GM23338 (cell line): Measurements from ENCODE around the gene ARHGEF28. TPM values are rescaled to one million over a fixed set of nuclear protein-coding genes. Genes with fewer than 3 reads are reported as not detected.

ENCODE experiments used
- ATAC-seq: fragments of 200-7000 bp; cut with Tn5 transposase; 3 replicates; pipeline ENCODE4 v1.9.1; 2020
- DNase-seq: peaks from one replicate; pipeline ENCODE4 v3.0.0-alpha.2; 2015; ENCODE audit warnings: low spot score
- H2AFZ ChIP-seq: fragments of 200-600 bp; sonication (generic); 2 replicates; pipeline ENCODE4 v1.8.0; 2016; ENCODE audit warnings: antibody characterized with exemption, mild to moderate bottlenecking, moderate library complexity
- H3F3A ChIP-seq: fragments of 200-600 bp; sonication (generic); replicated peaks from 2 replicates; pipeline ENCODE4 v1.8.0; 2017; ENCODE audit warnings: antibody characterized with exemption, mixed run types, low read depth
- H3K27ac ChIP-seq: fragments of 200-600 bp; sonication (generic); 2 replicates; pipeline ENCODE4 v1.6.1; 2016; ENCODE audit warnings: low read depth
- H3K27me3 ChIP-seq: fragments of 200-600 bp; sonication (generic); 2 replicates; pipeline ENCODE4 v1.8.0; 2016; ENCODE audit warnings: mild to moderate bottlenecking, mixed run types, moderate library complexity; ENCODE audit not compliant: insufficient read depth
- H3K36me3 ChIP-seq: fragments of 200-600 bp; sonication (generic); 2 replicates; pipeline ENCODE4 v1.8.0; 2016; ENCODE audit warnings: mild to moderate bottlenecking; ENCODE audit not compliant: insufficient read depth
- H3K4me1 ChIP-seq: fragments of 200-600 bp; sonication (generic); 2 replicates; pipeline ENCODE4 v1.8.0; 2016; ENCODE audit warnings: mild to moderate bottlenecking, moderate library complexity; ENCODE audit not compliant: insufficient read depth
- H3K4me2 ChIP-seq: fragments of 200-600 bp; sonication (generic); 2 replicates; pipeline ENCODE4 v1.7.1; 2017; ENCODE audit warnings: mixed run types
- H3K4me3 ChIP-seq: fragments of 200-600 bp; sonication (generic); 2 replicates; pipeline ENCODE4 v1.6.1; 2016; ENCODE audit warnings: mixed run types
- H3K79me2 ChIP-seq: fragments of 200-600 bp; sonication (generic); replicated peaks from 2 replicates; pipeline ENCODE4 v1.8.0; 2017; ENCODE audit warnings: mild to moderate bottlenecking; ENCODE audit not compliant: insufficient read depth
- H3K9me2 ChIP-seq: fragments of 200-600 bp; sonication (generic); 2 replicates; pipeline ENCODE4 v1.8.0; 2017; ENCODE audit not compliant: insufficient read depth
- H4K20me1 ChIP-seq: fragments of 200-600 bp; sonication (generic); replicated peaks from 2 replicates; pipeline ENCODE4 v1.8.0; 2017; ENCODE audit warnings: mild to moderate bottlenecking; ENCODE audit not compliant: insufficient read depth
- H3K27ac Mint-ChIP-seq: 2 replicates; pipeline ENCODE4 v1.8.0; 2020; ENCODE audit warnings: inconsistent platforms, mild to moderate bottlenecking, moderate library complexity, mixed read lengths
- H3K27me3 Mint-ChIP-seq: 3 replicates; pipeline ENCODE4 v1.8.0; 2022; ENCODE audit warnings: low read depth, mild to moderate bottlenecking, moderate library complexity, mixed read lengths, inconsistent platforms; ENCODE audit not compliant: insufficient read depth, poor library complexity
- H3K36me3 Mint-ChIP-seq: 3 replicates; pipeline ENCODE4 v1.8.0; 2021; ENCODE audit warnings: low read depth, mild to moderate bottlenecking, inconsistent platforms, moderate library complexity, mixed read lengths
- H3K4me1 Mint-ChIP-seq: 3 replicates; pipeline ENCODE4 v1.8.0; 2020; ENCODE audit warnings: mild to moderate bottlenecking, inconsistent platforms, mixed read lengths
- H3K4me3 Mint-ChIP-seq: 3 replicates; pipeline ENCODE4 v1.8.0; 2021; ENCODE audit warnings: moderate library complexity, mild to moderate bottlenecking, inconsistent platforms, mixed read lengths
- H3K9me3 Mint-ChIP-seq: 3 replicates; pipeline ENCODE4 v1.8.0; 2020; ENCODE audit warnings: moderate library complexity, mild to moderate bottlenecking, inconsistent platforms, mixed read lengths
- CREB1 ChIP-seq: fragments of 250-450 bp; sonication (Bioruptor Pico); IDR thresholded peaks from 2 replicates; pipeline ENCODE4 v1.5.0; 2020; ENCODE audit warnings: low read depth, mild to moderate bottlenecking, moderate library complexity
- EZH2 ChIP-seq: fragments of 200-600 bp; sonication (generic); IDR thresholded peaks from one replicate; pipeline ENCODE4 v1.8.0; 2017; ENCODE audit warnings: antibody characterized with exemption, mild to moderate bottlenecking, low read depth; ENCODE audit not compliant: unreplicated experiment
- EZH2phosphoT487 ChIP-seq: fragments of 200-600 bp; sonication (generic); IDR thresholded peaks from one replicate; pipeline ENCODE4 v1.8.1; 2018; ENCODE audit warnings: antibody characterized with exemption; ENCODE audit not compliant: unreplicated experiment
- JUNB ChIP-seq: IDR thresholded peaks from one replicate; pipeline ENCODE4 v1.6.1; 2016; ENCODE audit warnings: antibody characterized with exemption; ENCODE audit not compliant: unreplicated experiment
- NANOG ChIP-seq: IDR thresholded peaks from 2 replicates; pipeline ENCODE4 v1.6.1; 2016; ENCODE audit warnings: antibody characterized with exemption, borderline replicate concordance
- POLR2AphosphoS5 ChIP-seq: IDR thresholded peaks from 2 replicates; pipeline ENCODE4 v1.6.1; 2016; ENCODE audit warnings: antibody characterized with exemption, low read depth
- STAT1 ChIP-seq: IDR thresholded peaks from one replicate; pipeline ENCODE4 v1.6.1; 2016; ENCODE audit warnings: antibody characterized with exemption; ENCODE audit not compliant: unreplicated experiment
- ZNF114 ChIP-seq: fragments of 250-450 bp; sonication (Bioruptor Pico); IDR thresholded peaks from 2 replicates; pipeline ENCODE4 v1.5.0; 2020; ENCODE audit warnings: mild to moderate bottlenecking, moderate library complexity
- ZNF331 ChIP-seq: fragments of 250-450 bp; sonication (Bioruptor Pico); IDR thresholded peaks from 2 replicates; pipeline ENCODE4 v1.5.0; 2020; ENCODE audit warnings: low read depth, mild to moderate bottlenecking, moderate library complexity
- polyA plus RNA-seq: library from polyadenylated mRNA; unstranded; fragments of >200 nt; fragmentation: Nextera tagmentation; extraction: Ambion mirVana; gene quantifications from 2 replicates; pipeline ENCODE4 v1.2.1, GENCODE V29; 2016
- total RNA-seq: library from RNA; depleted of rRNA; stranded (reverse); fragments of >200 nt; shearing (Covaris generic); gene quantifications from 2 replicates; pipeline ENCODE4 v1.2.3, GENCODE V29; 2014
- TF ChIP-seq, protein P1 (sequence below), 2 experiments: fragments of 200-600 bp in 1 of 2; sonication (generic) in 1 of 2; conservative IDR thresholded peaks; 2 replicates each; pipeline versions ENCODE4 v1.5.1 to v1.6.1; 2016 to 2017; ENCODE audit warnings: antibody characterized with exemption in 2 of 2, low read depth in 2 of 2, mild to moderate bottlenecking in 2 of 2, moderate library complexity in 1 of 2
- TF ChIP-seq, protein P2 (sequence below): IDR thresholded peaks from 2 replicates; pipeline ENCODE4 v1.6.1; 2016; ENCODE audit warnings: antibody characterized with exemption
- TF ChIP-seq, protein P3 (sequence below): fragments of 250-450 bp; sonication (Bioruptor Pico); IDR thresholded peaks from 2 replicates; pipeline ENCODE4 v1.5.0; 2020; ENCODE audit warnings: mild to moderate bottlenecking, moderate library complexity
- TF ChIP-seq, protein P4 (sequence below): IDR thresholded peaks from one replicate; pipeline ENCODE4 v1.6.1; 2018; ENCODE audit warnings: antibody characterized with exemption; ENCODE audit not compliant: unreplicated experiment

ARHGEF28 gene
- total and polyA plus RNA-seq, 2 experiments from 2014 or later: 0.39 to 1.0 TPM

DNA sequence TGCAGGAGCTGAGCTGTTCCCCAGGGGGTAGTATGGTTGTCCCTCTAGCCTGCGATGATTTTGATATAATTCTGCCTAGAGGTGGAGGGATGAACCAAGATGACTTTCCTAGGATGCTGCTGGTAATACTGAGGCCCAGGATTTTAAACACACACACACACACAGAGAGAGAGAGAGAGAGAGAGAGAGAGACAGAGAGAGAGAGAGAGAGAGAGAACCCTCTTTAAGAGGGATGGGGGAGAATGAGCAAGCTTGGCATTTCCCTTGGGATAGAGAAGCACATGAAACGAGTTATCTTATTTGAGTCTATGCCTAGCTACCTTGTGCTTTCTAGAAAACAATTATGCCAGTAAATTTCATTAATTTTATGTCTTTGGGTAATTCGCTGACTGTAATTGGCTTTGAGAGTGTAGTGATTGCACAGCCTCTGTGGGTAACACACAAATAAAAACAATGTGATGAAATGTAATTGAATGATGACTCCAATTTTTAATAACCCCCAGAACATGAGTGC is 338.4 kb downstream of the ARHGEF28 start:
- peaks cover 10% of the 10 kb centered on the region; the same call in 1 of the 2 replicates for H3K9me2 ChIP-seq
- TF ChIP-seq, protein P1, sequence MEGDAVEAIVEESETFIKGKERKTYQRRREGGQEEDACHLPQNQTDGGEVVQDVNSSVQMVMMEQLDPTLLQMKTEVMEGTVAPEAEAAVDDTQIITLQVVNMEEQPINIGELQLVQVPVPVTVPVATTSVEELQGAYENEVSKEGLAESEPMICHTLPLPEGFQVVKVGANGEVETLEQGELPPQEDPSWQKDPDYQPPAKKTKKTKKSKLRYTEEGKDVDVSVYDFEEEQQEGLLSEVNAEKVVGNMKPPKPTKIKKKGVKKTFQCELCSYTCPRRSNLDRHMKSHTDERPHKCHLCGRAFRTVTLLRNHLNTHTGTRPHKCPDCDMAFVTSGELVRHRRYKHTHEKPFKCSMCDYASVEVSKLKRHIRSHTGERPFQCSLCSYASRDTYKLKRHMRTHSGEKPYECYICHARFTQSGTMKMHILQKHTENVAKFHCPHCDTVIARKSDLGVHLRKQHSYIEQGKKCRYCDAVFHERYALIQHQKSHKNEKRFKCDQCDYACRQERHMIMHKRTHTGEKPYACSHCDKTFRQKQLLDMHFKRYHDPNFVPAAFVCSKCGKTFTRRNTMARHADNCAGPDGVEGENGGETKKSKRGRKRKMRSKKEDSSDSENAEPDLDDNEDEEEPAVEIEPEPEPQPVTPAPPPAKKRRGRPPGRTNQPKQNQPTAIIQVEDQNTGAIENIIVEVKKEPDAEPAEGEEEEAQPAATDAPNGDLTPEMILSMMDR (conservative IDR thresholded peaks at IDR 0.05; ENCODE audit: low read depth in 2 of 2): no peak
- TF ChIP-seq, protein P2, sequence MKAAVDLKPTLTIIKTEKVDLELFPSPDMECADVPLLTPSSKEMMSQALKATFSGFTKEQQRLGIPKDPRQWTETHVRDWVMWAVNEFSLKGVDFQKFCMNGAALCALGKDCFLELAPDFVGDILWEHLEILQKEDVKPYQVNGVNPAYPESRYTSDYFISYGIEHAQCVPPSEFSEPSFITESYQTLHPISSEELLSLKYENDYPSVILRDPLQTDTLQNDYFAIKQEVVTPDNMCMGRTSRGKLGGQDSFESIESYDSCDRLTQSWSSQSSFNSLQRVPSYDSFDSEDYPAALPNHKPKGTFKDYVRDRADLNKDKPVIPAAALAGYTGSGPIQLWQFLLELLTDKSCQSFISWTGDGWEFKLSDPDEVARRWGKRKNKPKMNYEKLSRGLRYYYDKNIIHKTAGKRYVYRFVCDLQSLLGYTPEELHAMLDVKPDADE: no peak
- no peak for TF ChIP-seq CREB1 (CRISPR knock-in tag)
- TF ChIP-seq, protein P3, sequence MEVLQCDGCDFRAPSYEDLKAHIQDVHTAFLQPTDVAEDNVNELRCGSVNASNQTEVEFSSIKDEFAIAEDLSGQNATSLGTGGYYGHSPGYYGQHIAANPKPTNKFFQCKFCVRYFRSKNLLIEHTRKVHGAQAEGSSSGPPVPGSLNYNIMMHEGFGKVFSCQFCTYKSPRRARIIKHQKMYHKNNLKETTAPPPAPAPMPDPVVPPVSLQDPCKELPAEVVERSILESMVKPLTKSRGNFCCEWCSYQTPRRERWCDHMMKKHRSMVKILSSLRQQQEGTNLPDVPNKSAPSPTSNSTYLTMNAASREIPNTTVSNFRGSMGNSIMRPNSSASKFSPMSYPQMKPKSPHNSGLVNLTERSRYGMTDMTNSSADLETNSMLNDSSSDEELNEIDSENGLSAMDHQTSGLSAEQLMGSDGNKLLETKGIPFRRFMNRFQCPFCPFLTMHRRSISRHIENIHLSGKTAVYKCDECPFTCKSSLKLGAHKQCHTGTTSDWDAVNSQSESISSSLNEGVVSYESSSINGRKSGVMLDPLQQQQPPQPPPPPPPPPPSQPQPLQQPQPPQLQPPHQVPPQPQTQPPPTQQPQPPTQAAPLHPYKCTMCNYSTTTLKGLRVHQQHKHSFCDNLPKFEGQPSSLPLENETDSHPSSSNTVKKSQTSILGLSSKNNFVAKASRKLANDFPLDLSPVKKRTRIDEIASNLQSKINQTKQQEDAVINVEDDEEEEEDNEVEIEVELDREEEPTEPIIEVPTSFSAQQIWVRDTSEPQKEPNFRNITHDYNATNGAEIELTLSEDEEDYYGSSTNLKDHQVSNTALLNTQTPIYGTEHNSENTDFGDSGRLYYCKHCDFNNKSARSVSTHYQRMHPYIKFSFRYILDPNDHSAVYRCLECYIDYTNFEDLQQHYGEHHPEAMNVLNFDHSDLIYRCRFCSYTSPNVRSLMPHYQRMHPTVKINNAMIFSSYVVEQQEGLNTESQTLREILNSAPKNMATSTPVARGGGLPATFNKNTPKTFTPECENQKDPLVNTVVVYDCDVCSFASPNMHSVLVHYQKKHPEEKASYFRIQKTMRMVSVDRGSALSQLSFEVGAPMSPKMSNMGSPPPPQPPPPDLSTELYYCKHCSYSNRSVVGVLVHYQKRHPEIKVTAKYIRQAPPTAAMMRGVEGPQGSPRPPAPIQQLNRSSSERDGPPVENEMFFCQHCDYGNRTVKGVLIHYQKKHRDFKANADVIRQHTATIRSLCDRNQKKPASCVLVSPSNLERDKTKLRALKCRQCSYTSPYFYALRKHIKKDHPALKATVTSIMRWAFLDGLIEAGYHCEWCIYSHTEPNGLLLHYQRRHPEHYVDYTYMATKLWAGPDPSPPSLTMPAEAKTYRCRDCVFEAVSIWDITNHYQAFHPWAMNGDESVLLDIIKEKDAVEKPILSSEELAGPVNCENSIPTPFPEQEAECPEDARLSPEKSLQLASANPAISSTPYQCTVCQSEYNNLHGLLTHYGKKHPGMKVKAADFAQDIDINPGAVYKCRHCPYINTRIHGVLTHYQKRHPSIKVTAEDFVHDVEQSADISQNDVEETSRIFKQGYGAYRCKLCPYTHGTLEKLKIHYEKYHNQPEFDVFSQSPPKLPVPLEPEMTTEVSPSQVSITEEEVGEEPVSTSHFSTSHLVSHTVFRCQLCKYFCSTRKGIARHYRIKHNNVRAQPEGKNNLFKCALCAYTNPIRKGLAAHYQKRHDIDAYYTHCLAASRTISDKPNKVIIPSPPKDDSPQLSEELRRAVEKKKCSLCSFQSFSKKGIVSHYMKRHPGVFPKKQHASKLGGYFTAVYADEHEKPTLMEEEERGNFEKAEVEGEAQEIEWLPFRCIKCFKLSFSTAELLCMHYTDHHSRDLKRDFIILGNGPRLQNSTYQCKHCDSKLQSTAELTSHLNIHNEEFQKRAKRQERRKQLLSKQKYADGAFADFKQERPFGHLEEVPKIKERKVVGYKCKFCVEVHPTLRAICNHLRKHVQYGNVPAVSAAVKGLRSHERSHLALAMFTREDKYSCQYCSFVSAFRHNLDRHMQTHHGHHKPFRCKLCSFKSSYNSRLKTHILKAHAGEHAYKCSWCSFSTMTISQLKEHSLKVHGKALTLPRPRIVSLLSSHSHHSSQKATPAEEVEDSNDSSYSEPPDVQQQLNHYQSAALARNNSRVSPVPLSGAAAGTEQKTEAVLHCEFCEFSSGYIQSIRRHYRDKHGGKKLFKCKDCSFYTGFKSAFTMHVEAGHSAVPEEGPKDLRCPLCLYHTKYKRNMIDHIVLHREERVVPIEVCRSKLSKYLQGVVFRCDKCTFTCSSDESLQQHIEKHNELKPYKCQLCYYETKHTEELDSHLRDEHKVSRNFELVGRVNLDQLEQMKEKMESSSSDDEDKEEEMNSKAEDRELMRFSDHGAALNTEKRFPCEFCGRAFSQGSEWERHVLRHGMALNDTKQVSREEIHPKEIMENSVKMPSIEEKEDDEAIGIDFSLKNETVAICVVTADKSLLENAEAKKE (CRISPR knock-in tag): no peak
- TF ChIP-seq STAT1: no peak
- no peak for TF ChIP-seq ZNF114
- TF ChIP-seq JUNB: no peak
- TF ChIP-seq EZH2phosphoT487: no peak
- TF ChIP-seq NANOG: no peak
- TF ChIP-seq, protein P4, sequence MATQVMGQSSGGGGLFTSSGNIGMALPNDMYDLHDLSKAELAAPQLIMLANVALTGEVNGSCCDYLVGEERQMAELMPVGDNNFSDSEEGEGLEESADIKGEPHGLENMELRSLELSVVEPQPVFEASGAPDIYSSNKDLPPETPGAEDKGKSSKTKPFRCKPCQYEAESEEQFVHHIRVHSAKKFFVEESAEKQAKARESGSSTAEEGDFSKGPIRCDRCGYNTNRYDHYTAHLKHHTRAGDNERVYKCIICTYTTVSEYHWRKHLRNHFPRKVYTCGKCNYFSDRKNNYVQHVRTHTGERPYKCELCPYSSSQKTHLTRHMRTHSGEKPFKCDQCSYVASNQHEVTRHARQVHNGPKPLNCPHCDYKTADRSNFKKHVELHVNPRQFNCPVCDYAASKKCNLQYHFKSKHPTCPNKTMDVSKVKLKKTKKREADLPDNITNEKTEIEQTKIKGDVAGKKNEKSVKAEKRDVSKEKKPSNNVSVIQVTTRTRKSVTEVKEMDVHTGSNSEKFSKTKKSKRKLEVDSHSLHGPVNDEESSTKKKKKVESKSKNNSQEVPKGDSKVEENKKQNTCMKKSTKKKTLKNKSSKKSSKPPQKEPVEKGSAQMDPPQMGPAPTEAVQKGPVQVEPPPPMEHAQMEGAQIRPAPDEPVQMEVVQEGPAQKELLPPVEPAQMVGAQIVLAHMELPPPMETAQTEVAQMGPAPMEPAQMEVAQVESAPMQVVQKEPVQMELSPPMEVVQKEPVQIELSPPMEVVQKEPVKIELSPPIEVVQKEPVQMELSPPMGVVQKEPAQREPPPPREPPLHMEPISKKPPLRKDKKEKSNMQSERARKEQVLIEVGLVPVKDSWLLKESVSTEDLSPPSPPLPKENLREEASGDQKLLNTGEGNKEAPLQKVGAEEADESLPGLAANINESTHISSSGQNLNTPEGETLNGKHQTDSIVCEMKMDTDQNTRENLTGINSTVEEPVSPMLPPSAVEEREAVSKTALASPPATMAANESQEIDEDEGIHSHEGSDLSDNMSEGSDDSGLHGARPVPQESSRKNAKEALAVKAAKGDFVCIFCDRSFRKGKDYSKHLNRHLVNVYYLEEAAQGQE: no peak
- TF ChIP-seq ZNF331: no peak
- TF ChIP-seq EZH2: no peak
- no peak for TF ChIP-seq POLR2AphosphoS5
- no peak for ATAC-seq

More for the DNA sequence above, 338.4 kb downstream of the ARHGEF28 start:
- no peaks in the 10 kb centered on the region for H3K27me3 Mint-ChIP-seq
- Histone ChIP-seq H4K20me1 (no peaks in the 10 kb centered on the region), H3K4me2 (no peak overlapping the region), H3K79me2 (no peaks in the 10 kb centered on the region), H2AFZ (no peak overlapping the region), H3K4me3 (no peak overlapping the region), H3F3A (no peaks in the 10 kb centered on the region), H3K36me3 (no peaks in the 10 kb centered on the region), H3K27ac (no peak overlapping the region), H3K4me1 (0 out of 2 replicates have a peak, but pooled peaks cover 8% of the 10 kb centered on the region), H3K27me3 (no peaks in the 10 kb centered on the region)
- H3K36me3 Mint-ChIP-seq: no peaks in the 10 kb centered on the region
- H3K27ac Mint-ChIP-seq: no peak overlapping the region
- no peak overlapping the region for H3K4me3 Mint-ChIP-seq
- no peak for DNase-seq
- H3K9me3 Mint-ChIP-seq: no peaks in the 10 kb centered on the region
- H3K4me1 Mint-ChIP-seq: no peaks in the 10 kb centered on the region
